ENCODE measurements around the gene FAM114A2.

DNA sequence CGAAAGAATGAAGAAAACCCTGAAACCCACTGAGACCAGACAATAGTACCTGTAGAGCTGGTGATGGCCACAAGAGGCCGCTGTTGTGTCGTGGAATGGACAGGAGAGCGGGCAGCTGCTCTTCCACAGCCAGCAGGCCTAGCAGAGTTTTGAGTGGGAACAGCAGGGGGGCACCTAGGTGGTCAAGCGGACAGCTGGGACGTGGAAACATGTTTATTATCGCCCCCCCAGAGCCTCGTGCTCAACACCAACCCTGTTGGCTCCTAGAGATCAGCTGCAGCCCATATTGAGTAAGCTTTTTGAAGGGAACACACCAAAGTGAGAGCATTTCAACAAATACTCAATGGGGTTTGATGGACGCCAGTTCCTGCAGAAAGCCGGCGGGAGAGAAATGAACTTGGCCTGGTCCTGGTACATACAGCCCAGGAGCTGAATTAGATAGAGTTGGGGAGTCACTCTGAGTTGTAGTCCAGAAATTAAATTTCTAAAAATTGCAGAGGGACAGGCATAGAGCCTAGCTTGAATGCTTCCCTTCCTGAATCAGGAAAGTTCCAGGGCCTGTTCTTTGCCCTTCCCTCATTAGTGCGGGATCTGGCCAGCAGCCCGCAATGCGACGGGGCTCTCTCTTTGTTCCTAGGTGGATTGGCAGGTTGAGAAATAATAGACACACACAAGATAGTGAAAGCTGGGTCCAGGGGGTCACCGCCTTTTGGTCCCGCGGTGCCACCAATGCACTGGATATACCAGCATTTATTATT is 33.9 kb upstream of the FAM114A2 start:
- TF ChIP-seq POLR2A (IDR thresholded peaks at IDR 0.05), result no peak
- TF ChIP-seq, protein P1, sequence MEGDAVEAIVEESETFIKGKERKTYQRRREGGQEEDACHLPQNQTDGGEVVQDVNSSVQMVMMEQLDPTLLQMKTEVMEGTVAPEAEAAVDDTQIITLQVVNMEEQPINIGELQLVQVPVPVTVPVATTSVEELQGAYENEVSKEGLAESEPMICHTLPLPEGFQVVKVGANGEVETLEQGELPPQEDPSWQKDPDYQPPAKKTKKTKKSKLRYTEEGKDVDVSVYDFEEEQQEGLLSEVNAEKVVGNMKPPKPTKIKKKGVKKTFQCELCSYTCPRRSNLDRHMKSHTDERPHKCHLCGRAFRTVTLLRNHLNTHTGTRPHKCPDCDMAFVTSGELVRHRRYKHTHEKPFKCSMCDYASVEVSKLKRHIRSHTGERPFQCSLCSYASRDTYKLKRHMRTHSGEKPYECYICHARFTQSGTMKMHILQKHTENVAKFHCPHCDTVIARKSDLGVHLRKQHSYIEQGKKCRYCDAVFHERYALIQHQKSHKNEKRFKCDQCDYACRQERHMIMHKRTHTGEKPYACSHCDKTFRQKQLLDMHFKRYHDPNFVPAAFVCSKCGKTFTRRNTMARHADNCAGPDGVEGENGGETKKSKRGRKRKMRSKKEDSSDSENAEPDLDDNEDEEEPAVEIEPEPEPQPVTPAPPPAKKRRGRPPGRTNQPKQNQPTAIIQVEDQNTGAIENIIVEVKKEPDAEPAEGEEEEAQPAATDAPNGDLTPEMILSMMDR (IDR thresholded peaks at IDR 0.05), result peak; percentile 86 to 98 (median 95)
